Kidney epithelial cell (primary cell): ENCODE measurements around the gene ST6GALNAC3. TPM values are rescaled to one million over a fixed set of nuclear protein-coding genes. Genes with fewer than 3 reads are reported as not detected.

ENCODE experiments used
- DNase-seq: peaks from one replicate; pipeline ENCODE4 v3.0.0-alpha.2; 2010; ENCODE audit warnings: low read depth
- H3K27me3 ChIP-seq: 2 replicates; pipeline ENCODE4 v1.6.0; 2011; ENCODE audit warnings: low read length; ENCODE audit not compliant: control insufficient read depth, insufficient read depth
- H3K36me3 ChIP-seq: 2 replicates; pipeline ENCODE4 v1.5.1; 2011; ENCODE audit warnings: low read length; ENCODE audit not compliant: control insufficient read depth, insufficient read depth
- H3K4me3 ChIP-seq: 2 replicates; pipeline ENCODE4 v1.5.1; 2011; ENCODE audit warnings: low read depth, mild to moderate bottlenecking, control low read depth, low read length
- total RNA-seq: library from RNA; depleted of rRNA; stranded (reverse); fragments of >200 nt; gene quantifications from 2 replicates; pipeline ENCODE4 v1.2.3, GENCODE V29; 2015
- TF ChIP-seq, protein P1 (sequence below): IDR thresholded peaks from 2 replicates; pipeline ENCODE4 v1.5.1; 2011; ENCODE audit warnings: mild to moderate bottlenecking, moderate library complexity, low read length, control low read depth, inconsistent platforms; ENCODE audit not compliant: insufficient read depth, poor library complexity, severe bottlenecking

ST6GALNAC3 gene
- total RNA-seq, 1 donor from 2014 or later: 4.1 TPM

DNA sequence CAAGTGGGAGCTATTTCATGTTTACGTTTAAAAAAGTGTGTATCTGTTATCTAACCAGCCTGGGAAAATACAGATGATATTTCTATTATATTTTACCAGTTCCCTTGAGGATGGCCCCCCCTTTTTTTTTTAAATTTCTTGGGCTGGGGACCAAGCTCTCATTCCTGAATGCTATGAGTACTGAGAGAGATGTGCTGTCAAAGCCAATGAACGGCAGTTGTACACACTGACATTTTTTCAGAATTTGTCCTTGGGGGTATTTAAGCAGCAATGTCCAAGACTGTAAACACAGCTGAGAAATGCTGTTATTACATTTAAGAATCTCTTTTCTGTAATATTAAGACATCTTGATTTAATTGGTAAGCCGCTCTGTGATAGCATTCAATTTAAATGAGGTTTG is 177.9 kb downstream of the ST6GALNAC3 start:
- no peaks in the 10 kb centered on the region for H3K36me3 ChIP-seq
- DNase-seq: no peak
- H3K27me3 ChIP-seq: no peaks in the 10 kb centered on the region
- TF ChIP-seq, protein P1, sequence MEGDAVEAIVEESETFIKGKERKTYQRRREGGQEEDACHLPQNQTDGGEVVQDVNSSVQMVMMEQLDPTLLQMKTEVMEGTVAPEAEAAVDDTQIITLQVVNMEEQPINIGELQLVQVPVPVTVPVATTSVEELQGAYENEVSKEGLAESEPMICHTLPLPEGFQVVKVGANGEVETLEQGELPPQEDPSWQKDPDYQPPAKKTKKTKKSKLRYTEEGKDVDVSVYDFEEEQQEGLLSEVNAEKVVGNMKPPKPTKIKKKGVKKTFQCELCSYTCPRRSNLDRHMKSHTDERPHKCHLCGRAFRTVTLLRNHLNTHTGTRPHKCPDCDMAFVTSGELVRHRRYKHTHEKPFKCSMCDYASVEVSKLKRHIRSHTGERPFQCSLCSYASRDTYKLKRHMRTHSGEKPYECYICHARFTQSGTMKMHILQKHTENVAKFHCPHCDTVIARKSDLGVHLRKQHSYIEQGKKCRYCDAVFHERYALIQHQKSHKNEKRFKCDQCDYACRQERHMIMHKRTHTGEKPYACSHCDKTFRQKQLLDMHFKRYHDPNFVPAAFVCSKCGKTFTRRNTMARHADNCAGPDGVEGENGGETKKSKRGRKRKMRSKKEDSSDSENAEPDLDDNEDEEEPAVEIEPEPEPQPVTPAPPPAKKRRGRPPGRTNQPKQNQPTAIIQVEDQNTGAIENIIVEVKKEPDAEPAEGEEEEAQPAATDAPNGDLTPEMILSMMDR: no peak
- H3K4me3 ChIP-seq: no peak overlapping the region

DNA sequence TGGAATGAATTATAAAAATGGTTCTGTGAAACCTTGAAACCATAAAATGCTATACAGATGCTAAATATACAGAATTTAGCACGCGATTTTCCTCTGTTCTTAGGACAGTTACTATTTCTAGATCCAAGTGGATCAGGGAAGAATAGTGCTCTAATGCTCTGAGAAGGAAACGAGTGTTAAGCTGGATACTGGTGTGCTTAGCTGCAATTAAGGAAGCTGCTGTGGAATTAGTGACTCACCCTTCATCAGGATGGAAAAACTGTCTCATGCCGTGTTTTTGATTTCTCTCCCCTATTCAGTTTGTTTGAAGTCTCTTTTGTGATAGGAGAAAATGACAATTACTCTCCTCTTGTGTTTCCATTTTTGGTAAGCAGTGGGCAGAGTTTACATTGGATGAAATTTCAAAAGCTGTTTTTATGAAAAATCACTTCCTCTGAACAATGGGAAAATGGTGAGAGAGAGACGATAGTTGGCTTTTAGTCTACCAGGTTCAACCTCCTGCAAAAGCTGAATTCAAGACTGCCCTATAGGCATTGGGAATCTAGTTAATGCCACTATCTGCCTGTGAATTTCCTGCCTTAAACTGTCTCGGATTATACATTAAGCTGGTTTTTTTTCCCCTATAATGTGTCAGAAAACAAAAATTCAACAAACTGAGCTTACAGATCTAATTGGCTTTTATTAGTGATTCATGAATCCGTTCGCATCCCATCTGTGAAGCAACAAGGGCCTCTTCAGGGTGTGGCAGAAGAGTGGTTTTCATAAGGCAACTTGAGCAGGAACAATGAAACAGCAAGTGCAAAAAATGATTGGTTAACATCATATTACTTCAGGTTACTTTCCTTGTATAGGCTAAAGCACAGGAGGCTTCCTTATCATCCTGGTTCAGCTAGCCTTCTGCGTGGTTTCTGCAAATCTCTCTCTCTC is 179.8 kb downstream of the ST6GALNAC3 start:
- no peaks in the 10 kb centered on the region for H3K27me3 ChIP-seq
- no peak overlapping the region for H3K4me3 ChIP-seq
- TF ChIP-seq, protein P1: no peak
- peak; percentile 4 for DNase-seq
- no peaks in the 10 kb centered on the region for H3K36me3 ChIP-seq

DNA sequence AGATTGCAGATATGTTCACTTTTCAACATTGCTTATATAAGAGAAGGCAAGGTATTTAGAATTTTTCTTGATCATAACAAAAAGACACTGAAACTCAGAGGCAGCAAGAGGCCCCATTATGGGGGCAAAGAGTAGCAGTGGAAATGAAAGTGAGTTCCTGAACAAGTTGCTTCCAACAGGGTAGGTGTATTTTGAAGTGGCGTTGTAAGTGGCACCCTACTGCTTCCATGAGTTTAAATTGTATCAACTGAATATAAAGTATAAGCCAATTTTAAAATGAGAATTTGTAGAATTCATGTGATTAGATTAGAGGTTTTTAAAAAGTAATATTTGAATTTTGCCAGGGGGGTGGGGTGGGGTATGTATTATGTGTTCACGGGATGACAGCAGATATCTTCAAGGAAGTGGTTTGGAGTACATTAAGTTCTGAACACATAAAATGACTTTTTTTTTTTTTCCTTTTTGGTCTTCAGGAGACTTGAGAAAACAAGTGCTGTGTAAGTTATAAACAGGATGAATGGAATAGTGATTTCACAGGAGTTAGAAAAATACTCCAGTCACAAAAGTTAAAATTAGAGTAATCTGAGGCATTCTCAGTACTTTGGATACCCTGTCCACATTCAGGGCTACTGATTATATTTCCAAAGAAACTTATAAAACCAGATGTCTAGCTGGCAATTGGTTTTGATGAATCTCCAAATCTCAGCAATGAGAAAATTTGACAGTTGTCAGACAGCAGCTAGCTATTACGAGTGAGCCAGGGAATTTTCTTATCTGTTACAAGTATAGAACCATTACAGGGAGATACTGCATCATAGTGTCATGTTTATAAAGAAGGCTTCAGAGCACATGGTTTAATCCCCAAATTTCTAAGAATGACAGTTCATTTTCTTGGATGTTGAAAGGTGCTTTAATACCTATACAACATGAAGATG is 182.0 kb downstream of the ST6GALNAC3 start:
- Histone ChIP-seq H3K27me3 (no peaks in the 10 kb centered on the region), H3K36me3 (no peaks in the 10 kb centered on the region), H3K4me3 (no peak overlapping the region)
- TF ChIP-seq, protein P1: no peak
- no peak for DNase-seq

DNA sequence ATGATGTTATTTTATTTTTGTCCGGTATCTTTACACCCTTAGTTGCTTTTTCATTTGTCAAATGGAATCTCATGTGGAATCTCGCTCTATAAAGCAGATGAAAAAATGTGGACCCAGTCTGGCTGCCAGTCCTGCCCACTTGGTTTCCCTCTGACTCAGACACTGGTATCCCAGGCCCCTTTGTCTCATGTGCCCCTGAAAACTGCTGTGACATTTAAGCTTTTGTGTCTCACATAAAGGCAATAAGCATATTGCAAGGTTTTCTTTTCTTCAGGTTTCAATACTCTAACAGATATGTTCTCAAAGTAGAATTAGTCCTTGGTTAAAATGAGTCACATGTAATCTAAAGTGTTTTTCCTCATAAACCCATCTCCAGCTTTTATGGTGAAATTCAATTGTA is 183.3 kb downstream of the ST6GALNAC3 start:
- DNase-seq: no peak
- no peaks in the 10 kb centered on the region for H3K27me3 ChIP-seq
- no peaks in the 10 kb centered on the region for H3K36me3 ChIP-seq
- TF ChIP-seq, protein P1: no peak
- H3K4me3 ChIP-seq: no peak overlapping the region

DNA sequence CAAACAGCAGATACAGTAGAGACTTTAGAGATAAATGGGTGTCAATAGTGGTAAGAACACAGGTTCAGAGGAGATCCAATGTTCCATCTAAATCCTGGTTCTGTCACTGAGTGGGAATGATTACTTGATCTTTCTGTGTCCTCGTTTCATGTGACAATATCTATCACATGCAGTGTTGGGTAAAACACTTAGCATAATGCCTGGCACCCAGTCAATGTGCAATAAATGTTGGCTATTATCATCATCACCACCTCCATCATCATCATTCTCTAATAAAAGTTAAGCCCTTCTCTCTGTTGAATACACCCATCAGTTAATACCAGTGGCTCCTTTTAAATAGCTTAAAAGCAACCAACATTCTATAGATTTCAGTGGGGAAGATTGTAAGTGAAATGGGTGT is 184.7 kb downstream of the ST6GALNAC3 start:
- no peak overlapping the region for H3K4me3 ChIP-seq
- no peaks in the 10 kb centered on the region for H3K36me3 ChIP-seq
- H3K27me3 ChIP-seq: no peaks in the 10 kb centered on the region
- TF ChIP-seq, protein P1: no peak
- DNase-seq: no peak
